Natural killer cell (primary cell): ENCODE results near the gene IL22RA1. TPM values are rescaled to one million over a fixed set of nuclear protein-coding genes. Genes with fewer than 3 reads are reported as not detected.

Experiments
- ATAC-seq, 3 donors: fragments of 150-1000 bp in 2 of 3; fragments of 200-7000 bp in 1 of 3; cut with Tn5 transposase; 1 replicate in 1 of 3; 2 replicates in 2 of 3; pipeline ENCODE4 v1.10.0; 2021; ENCODE audit warnings: mild to moderate bottlenecking in 2 of 3, moderate library complexity in 2 of 3
- DNase-seq, 2 donors: peaks; one replicate each; pipeline versions ENCODE4 v3.0.0 to v3.0.0-alpha.2; 2013 to 2021; ENCODE audit warnings: mixed read lengths in 1 of 2
- H3K27ac ChIP-seq: one replicate; pipeline ENCODE4 v1.5.1; 2013; ENCODE audit warnings: mild to moderate bottlenecking, low read length
- H3K27me3 ChIP-seq: one replicate; pipeline ENCODE4 v1.6.1; 2013; ENCODE audit warnings: low read length; ENCODE audit not compliant: control insufficient read depth, insufficient read depth
- H3K36me3 ChIP-seq: one replicate; pipeline ENCODE4 v1.6.1; 2013; ENCODE audit warnings: low read length; ENCODE audit not compliant: control insufficient read depth, insufficient read depth
- H3K4me1 ChIP-seq: one replicate; pipeline ENCODE4 v1.6.1; 2013; ENCODE audit warnings: low read length; ENCODE audit not compliant: control insufficient read depth, insufficient read depth
- H3K4me3 ChIP-seq: one replicate; pipeline ENCODE4 v1.5.1; 2013; ENCODE audit warnings: low read length
- H3K9me3 ChIP-seq: one replicate; pipeline ENCODE4 v1.6.1; 2013; ENCODE audit warnings: low read length; ENCODE audit not compliant: control insufficient read depth, insufficient read depth
- H3K27ac Mint-ChIP-seq, 2 donors: one replicate each; pipeline ENCODE4 v1.8.0; 2022; ENCODE audit warnings: mild to moderate bottlenecking in 2 of 2, mixed read lengths in 2 of 2, moderate library complexity in 1 of 2
- H3K27me3 Mint-ChIP-seq, 2 donors: one replicate each; pipeline ENCODE4 v1.8.0; 2022; ENCODE audit warnings: low read depth in 2 of 2, mixed read lengths in 2 of 2
- H3K36me3 Mint-ChIP-seq: one replicate; pipeline ENCODE4 v1.8.0; 2022; ENCODE audit warnings: mixed read lengths
- H3K4me1 Mint-ChIP-seq, 2 donors: one replicate each; pipeline ENCODE4 v1.8.0; 2022; ENCODE audit warnings: mixed read lengths in 2 of 2
- H3K4me3 Mint-ChIP-seq: one replicate; pipeline ENCODE4 v1.8.0; 2022; ENCODE audit warnings: mild to moderate bottlenecking, moderate library complexity, mixed read lengths
- H3K9me3 Mint-ChIP-seq, 2 donors: one replicate each; pipeline ENCODE4 v1.8.0; 2022; ENCODE audit warnings: mixed read lengths in 2 of 2
- CTCF ChIP-seq: fragments of 200-600 bp; IDR thresholded peaks from one replicate; pipeline ENCODE4 v1.8.0; 2022; ENCODE audit warnings: antibody characterized with exemption
- WGBS: methylation state at CpG from one replicate; pipeline ENCODE4 v1.1.7; 2013; ENCODE audit warnings: missing lambda C conversion rate; ENCODE audit not compliant: insufficient coverage; 5-methylcytosine and 5-hydroxymethylcytosine counted together
- intact Hi-C: fragments of 100-400 bp; cut with micrococcal nuclease; formaldehyde crosslinking; loops from one replicate; pipeline ENCODE4 v1.14.2; 2022
- total RNA-seq, 4 donors: library from RNA; stranded (reverse); fragments of 120-200 nt in 1 of 4; gene quantifications; one replicate each; pipeline versions ENCODE4 v1.2.3 to v1.2.4, GENCODE V29; 2013 to 2022

The IL22RA1 gene
- total RNA-seq, 3 donors from 2014 or later (not counting 1 experiment from before 2014, with no cell fraction given): not detected

DNA sequence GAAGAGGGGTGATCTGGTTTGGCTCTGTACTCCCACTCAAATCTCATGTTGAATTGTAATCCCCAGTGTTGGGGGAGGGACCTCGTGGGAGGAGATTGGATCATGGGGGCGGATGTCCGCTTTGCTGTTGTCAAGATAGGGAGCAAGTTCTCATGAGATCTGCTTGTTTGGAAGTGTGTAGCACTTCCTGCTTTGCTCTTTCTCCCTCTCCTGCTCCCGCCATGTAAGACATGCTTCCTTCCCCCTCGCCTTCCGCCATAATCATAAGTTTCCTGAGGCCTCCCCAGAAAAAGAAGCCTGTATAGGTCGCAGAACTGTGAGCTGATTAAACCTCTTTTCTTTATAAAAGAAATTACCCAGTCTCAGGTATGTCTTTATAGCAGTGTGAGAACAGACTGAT, 58.9 kb downstream of the IL22RA1 start:
- Mint-ChIP-seq H3K4me3 (no peak overlapping the region), H3K36me3 (no peaks in the 10 kb centered on the region), H3K4me1 (no peaks in the 10 kb centered on the region), H3K9me3 (no peaks in the 10 kb centered on the region), H3K27ac (no peak overlapping the region), H3K27me3 (peaks cover 0 to 23% of the 10 kb centered on the region in 2 donors)
- H3K27ac ChIP-seq: no peak overlapping the region
- no peaks in the 10 kb centered on the region for H3K9me3 ChIP-seq
- H3K36me3 ChIP-seq: no peaks in the 10 kb centered on the region
- no peak for ATAC-seq
- no peak for DNase-seq
- no peak for TF ChIP-seq CTCF
- intact Hi-C loops: no loop called here
- WGBS: 75% methylated on average over 7 of the region's 7 CpGs
- no peaks in the 10 kb centered on the region for H3K4me1 ChIP-seq
- no peaks in the 10 kb centered on the region for H3K27me3 ChIP-seq
- no peak overlapping the region for H3K4me3 ChIP-seq

DNA sequence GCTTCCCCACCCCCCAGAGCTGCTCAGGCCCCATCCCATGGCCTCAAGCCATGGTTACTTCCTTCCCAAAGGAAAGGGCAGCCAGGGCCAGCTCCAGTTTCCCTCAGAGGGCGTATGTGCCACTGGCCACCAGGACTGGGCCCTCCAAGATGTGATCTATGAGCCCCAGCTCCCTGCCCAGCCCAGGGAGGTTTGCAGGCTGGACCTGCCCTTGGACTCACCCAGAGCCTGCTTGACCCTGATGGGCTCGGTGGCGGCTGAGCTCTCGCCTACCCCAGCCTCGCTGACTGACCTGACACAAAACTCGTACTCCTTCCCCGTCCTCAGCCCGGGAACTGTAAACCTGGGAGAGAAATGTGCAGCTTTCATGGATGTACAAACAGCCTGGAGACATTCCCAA, 60.6 kb downstream of the IL22RA1 start:
- no peaks in the 10 kb centered on the region for H3K36me3 ChIP-seq
- no peak for ATAC-seq
- WGBS: 73% methylated on average over 8 of the region's 8 CpGs
- no peak for DNase-seq
- no peaks in the 10 kb centered on the region for H3K27me3 ChIP-seq
- Mint-ChIP-seq H3K27me3 (peaks cover 0 to 23% of the 10 kb centered on the region in 2 donors), H3K36me3 (no peaks in the 10 kb centered on the region), H3K4me1 (no peaks in the 10 kb centered on the region), H3K27ac (no peak overlapping the region), H3K4me3 (no peak overlapping the region), H3K9me3 (no peaks in the 10 kb centered on the region)
- intact Hi-C loops: no loop called here
- H3K9me3 ChIP-seq: no peaks in the 10 kb centered on the region
- H3K27ac ChIP-seq: no peak overlapping the region
- H3K4me1 ChIP-seq: no peaks in the 10 kb centered on the region
- TF ChIP-seq CTCF: no peak
- no peak overlapping the region for H3K4me3 ChIP-seq

DNA sequence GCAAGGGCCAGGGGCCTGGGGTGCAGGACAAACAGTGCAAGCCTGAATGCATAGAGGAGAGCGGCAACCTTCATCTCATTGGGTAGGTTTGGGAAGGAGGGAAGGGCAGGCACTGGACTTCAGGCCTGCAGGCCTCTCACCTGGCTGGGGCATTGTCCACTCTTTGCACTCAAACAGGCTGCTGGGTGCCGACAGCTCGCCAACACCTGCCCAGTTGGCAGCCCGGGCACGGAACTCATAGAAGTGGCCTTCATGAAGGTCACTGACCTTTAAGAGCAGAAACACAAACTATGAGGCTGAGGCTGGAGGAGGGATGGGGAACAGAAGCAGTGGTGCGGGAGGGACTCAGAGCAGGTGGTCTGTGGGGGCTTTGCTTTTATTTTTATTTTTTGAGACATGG, 61.8 kb downstream of the IL22RA1 start:
- TF ChIP-seq CTCF: no peak
- intact Hi-C loops: no loop called here
- Mint-ChIP-seq H3K9me3 (no peaks in the 10 kb centered on the region), H3K4me3 (no peak overlapping the region), H3K27me3 (peaks cover 0 to 18% of the 10 kb centered on the region in 2 donors), H3K27ac (no peak overlapping the region), H3K4me1 (no peaks in the 10 kb centered on the region), H3K36me3 (no peaks in the 10 kb centered on the region)
- no peak for DNase-seq
- Histone ChIP-seq H3K4me3 (no peak overlapping the region), H3K36me3 (no peaks in the 10 kb centered on the region), H3K27ac (no peak overlapping the region), H3K9me3 (no peaks in the 10 kb centered on the region), H3K27me3 (no peaks in the 10 kb centered on the region), H3K4me1 (no peaks in the 10 kb centered on the region)
- WGBS: 92% methylated on average over 6 of the region's 6 CpGs
- ATAC-seq: no peak

DNA sequence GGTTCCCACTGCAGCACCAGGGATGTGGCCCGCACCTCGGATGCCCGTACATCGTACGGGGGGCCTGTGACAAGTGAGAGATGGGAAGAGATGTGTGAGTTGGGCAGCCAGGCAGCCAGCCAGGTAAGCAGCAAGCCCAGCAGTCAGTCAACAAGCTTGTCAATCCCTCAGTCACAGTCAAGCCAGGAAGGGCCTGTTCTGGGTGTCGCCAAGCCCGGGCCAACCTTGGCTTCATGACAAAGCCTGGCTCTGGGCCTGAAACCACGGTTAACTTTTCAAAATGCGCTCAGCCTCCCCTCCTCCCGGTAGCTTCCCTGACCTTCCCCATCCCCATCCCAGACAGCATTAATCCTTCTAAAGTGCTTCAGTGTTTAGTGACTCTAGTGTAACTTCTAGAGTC, 62.8 kb downstream of the IL22RA1 start:
- no peaks in the 10 kb centered on the region for H3K36me3 Mint-ChIP-seq
- peaks cover 0 to 10% of the 10 kb centered on the region in 2 donors for H3K27me3 Mint-ChIP-seq
- no peak for DNase-seq
- Histone ChIP-seq H3K4me1 (no peaks in the 10 kb centered on the region), H3K4me3 (no peak overlapping the region), H3K36me3 (no peaks in the 10 kb centered on the region), H3K27ac (no peak overlapping the region), H3K9me3 (no peaks in the 10 kb centered on the region), H3K27me3 (no peaks in the 10 kb centered on the region)
- no peak for TF ChIP-seq CTCF
- 83% methylated on average over 10 of the region's 10 CpGs for WGBS
- H3K4me3 Mint-ChIP-seq: no peak overlapping the region
- no peak overlapping the region for H3K27ac Mint-ChIP-seq
- ATAC-seq: no peak
- intact Hi-C loops: no loop called here
- H3K9me3 Mint-ChIP-seq: no peaks in the 10 kb centered on the region
- H3K4me1 Mint-ChIP-seq: no peaks in the 10 kb centered on the region
